ENCODE data around the gene KIAA1191.

GRCh38 chr5:176383248-176383905 is 21.8 kb upstream of the KIAA1191 start:
- TF ChIP-seq CTCF (IDR thresholded peaks at IDR 0.05; ENCODE audit: poor library complexity) (no peak), EZH2 (IDR thresholded peaks at IDR 0.05; ENCODE audit: borderline replicate concordance) (no peak), EZH2phosphoT487 (IDR thresholded peaks at IDR 0.05; ENCODE audit: low read depth, severe bottlenecking, unreplicated experiment) (no peak)
